NCI-H1694 (cell line): ENCODE measurements around the gene PCDHA5.
A peak's percentile ranks its signal among the peaks of the same experiment; 100 is the strongest.
"Not testable (repeated sequence)": the region's sequence is repeated elsewhere in the genome, so short reads cannot be mapped to it uniquely, and the experiment has no call there.

Experiments used
- DNase-seq: peaks from one replicate; lab custom pipeline; 2025; lab: John Stamatoyannopoulos, UW

Gene PCDHA5

DNA sequence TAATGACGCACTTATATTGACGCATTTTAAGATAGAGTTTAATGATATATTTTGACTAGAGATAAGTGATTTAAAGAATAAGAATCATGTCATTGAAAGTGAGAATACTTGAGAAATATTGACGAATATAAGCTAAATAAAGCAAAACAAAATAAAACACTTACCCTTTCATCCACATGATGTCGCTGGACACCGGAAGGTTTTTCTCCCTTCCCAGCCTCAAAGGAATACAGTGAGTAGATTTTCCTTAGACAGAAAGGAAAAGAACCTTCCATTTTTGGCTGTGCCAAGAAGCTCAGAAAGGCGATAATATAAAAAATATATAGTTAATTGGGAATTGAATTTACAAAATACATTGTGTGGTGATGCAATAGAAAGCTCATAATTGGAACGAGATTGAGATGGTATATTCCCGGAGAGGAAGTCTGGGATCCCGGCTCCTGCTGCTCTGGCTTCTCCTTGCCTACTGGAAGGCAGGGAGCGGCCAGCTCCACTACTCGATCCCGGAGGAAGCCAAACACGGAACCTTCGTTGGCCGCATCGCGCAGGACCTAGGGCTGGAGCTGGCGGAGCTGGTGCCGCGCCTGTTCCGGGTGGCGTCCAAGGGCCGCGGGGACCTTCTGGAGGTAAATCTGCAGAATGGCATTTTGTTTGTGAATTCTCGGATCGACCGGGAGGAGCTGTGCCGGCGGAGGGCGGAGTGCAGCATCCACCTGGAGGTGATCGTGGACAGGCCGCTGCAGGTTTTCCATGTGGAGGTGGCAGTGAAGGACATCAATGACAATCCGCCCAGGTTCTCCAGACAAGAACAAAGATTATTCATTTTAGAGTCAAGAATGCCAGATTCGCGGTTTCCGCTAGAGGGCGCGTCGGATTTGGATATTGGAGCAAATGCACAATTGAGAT, at the start of gene PCDHA5:
TSS of gene PCDHA5 (plus strand) at position 239 of the 906 bp plus-strand sequence.
- DNase-seq: no peak

DNA sequence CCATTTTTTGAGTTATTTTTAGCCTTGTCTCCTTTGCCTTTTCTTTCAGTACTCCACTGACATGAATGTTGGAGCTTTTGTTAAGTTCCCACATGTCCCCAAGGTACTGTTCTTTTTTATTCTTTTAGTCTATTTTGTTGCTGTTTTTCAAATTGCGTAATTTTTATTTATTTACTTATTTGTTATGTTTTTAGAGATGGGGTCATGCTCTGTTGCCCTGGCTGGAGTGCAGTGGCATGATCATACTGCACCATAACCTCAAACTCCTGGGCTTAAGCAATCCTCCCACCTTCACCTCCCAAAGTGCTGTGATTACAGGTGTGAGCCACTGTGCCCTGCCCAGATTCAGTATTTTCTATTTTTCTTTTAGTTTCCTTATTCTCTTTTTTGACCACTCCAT, 40.9 kb upstream of the PCDHA5 start:
- DNase-seq: no peak

DNA sequence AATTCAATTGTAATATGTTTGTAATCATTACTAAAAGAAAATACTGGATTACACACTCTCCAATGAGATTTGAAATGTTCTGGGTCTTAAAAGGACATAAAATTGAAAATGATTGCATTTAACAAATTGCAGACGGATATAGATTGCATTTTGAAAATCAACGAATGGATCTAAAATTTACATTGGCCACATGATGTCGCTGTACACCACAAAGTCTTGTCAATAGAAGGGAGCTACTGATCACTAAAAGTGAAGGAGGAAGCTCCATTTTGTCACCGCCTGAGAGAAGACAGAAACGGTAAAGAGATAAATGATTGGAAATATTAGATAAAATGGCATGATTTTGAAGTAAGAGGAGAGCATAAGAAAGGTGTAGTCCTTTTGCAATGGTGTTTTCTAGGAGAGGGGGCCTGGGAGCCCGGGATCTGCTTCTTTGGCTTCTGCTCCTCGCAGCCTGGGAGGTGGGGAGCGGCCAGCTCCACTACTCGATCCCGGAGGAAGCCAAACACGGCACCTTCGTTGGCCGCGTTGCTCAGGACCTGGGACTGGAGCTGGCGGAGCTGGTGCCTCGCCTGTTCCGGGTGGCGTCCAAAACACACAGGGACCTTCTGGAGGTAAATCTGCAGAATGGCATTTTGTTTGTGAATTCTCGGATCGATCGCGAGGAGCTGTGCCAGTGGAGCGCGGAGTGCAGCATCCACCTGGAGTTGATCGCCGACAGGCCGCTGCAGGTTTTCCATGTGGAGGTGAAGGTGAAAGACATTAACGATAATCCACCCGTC, 35.3 kb upstream of the PCDHA5 start, which contains the start of gene PCDHA1:
TSS of gene PCDHA1 (plus strand) at position 236 of the 782 bp plus-strand sequence.
- DNase-seq: peak; percentile 33

DNA sequence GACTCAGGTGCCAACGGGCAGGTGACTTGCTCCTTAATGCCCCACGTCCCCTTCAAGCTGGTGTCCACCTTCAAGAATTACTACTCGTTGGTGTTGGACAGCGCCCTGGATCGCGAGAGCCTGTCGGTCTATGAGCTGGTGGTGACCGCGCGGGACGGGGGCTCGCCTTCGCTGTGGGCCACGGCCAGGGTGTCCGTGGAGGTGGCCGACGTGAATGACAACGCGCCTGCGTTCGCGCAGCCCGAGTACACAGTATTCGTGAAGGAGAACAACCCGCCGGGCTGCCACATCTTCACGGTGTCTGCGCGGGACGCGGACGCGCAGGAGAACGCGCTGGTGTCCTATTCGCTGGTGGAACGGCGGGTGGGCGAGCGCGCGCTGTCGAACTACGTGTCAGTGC, 34.0 kb upstream of the PCDHA5 start:
- not testable (repeated sequence) for DNase-seq

DNA sequence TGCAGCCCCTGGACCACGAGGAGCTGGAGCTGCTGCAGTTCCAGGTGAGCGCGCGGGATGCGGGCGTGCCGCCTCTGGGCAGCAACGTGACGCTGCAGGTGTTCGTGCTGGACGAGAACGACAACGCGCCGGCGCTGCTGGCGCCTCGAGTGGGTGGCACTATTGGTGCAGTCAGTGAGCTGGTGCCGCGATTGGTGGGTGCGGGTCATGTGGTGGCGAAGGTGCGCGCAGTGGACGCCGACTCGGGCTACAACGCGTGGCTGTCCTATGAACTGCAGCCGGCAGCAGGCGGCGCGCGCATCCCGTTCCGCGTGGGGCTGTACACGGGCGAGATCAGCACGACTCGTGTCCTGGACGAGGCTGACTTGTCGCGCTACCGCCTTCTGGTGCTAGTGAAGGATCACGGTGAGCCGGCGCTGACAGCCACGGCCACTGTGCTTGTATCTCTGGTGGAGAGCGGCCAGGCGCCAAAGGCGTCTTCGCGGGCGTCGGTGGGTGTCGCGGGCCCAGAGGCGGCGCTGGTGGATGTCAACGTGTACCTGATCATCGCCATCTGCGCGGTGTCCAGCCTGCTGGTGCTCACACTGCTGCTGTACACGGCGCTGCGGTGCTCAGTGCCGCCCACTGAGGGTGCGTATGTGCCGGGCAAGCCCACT, 33.4 kb upstream of the PCDHA5 start:
- DNase-seq: not testable (repeated sequence)

DNA sequence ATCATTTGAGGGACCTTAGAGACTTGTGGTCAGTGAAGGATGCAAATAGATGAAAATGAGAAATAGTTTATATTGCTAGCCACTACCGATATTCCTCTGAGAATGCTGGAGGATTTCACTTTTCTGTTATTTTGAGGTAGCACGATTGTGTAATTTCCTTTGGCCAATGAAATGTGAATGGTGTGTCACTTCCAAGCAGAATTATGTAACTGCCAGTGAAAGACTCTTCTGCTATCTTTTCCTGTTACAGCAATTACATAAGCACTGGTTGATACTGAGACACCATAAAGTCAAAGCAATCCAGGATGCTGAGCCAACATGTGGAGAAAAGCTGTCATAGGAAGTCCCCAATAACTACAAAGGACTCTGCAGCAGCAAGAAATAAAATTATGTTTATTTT, 30.3 kb upstream of the PCDHA5 start:
- DNase-seq: no peak

DNA sequence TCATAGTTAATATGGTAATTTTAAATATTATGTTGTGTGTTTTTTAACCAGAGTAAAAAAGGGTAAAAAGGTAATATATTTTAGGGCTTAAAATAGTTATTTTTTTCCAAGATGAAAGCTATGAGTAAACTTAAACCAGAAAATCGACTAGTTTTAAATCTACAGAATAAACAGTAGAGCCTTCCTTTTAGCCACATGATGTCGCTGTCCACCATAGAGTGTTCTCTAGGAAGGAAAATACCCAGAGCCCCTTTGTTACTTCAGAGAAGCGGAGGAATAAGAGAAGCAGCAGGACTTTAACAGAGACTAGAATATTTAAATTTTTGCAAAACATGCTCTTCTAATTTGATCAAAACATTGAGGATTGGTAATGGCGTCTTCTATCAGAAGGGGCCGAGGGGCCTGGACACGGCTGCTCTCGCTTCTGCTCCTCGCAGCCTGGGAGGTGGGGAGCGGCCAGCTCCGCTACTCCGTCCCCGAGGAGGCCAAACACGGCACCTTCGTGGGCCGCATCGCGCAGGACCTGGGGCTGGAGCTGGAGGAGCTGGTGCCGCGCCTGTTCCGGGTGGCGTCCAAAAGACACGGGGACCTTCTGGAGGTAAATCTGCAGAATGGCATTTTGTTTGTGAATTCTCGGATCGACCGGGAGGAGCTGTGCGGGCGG, 26.7 kb upstream of the PCDHA5 start, which contains the start of gene PCDHA2:
TSS of gene PCDHA2 (plus strand) at position 258 of the 664 bp plus-strand sequence.
- no peak for DNase-seq

DNA sequence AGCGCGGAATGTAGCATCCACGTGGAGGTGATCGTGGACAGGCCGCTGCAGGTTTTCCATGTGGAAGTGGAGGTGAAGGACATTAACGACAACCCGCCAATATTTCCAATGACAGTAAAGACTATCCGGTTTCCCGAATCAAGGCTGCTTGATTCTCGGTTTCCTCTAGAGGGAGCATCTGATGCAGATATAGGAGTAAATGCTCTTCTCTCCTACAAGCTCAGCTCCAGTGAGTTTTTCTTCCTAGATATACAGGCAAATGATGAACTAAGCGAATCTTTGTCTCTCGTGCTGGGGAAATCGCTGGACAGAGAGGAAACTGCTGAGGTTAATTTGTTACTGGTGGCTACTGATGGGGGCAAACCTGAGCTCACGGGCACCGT, 26.2 kb upstream of the PCDHA5 start:
- no peak for DNase-seq

DNA sequence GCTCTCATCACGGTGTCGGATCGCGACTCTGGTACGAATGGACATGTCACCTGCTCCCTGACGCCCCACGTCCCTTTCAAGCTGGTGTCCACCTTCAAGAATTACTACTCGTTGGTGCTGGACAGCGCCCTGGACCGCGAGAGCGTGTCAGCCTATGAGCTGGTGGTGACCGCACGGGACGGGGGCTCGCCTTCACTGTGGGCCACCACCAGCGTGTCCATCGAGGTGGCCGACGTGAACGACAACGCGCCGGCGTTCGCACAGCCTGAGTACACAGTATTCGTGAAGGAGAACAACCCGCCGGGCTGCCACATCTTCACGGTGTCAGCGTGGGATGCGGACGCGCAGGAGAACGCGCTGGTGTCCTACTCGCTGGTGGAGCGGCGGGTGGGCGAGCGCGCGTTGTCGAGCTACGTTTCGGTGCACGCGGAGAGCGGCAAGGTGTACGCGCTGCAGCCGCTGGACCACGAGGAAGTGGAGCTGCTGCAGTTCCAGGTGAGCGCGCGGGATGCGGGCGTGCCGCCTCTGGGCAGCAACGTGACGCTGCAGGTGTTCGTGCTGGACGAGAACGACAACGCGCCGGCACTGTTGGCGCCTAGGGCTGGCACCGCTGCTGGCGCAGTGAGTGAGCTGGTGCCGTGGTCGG, 25.2 kb upstream of the PCDHA5 start:
- DNase-seq: not testable (repeated sequence)

DNA sequence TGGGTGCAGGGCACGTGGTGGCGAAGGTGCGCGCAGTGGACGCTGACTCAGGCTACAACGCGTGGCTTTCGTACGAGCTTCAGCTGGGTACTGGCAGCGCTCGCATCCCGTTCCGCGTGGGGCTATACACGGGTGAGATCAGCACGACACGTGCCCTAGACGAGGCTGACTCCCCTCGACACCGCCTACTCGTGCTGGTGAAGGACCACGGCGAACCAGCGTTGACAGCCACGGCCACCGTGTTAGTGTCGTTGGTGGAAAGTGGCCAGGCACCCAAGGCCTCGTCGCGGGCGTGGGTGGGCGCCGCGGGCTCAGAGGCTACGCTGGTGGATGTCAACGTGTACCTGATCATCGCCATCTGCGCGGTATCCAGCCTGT, 24.7 kb upstream of the PCDHA5 start:
- no peak for DNase-seq

DNA sequence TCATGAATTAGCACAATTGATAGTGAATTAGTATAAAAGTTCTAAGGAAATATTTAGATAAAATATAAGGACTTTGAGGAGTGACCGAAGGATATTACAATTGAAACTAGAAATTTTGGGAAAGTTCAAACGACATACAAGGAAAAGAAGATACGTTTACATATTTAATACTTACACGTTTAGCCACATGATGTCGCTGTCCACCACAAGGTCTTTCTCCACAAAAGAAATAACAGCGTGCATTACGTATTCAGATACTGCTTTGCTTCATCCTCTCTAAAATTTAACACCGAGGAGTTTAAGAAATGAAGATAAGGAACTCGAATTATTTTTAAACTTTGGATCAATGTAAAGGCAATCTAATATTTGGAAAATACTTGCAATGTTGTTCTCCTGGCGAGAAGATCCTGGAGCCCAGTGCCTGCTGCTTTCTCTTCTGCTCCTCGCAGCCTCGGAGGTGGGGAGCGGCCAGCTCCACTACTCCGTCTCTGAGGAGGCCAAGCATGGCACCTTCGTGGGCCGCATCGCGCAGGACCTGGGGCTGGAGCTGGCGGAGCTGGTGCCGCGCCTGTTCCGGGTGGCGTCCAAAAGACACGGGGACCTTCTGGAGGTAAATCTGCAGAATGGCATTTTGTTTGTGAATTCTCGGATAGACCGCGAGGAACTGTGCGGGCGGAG, 20.5 kb upstream of the PCDHA5 start, which contains the start of gene PCDHA3:
TSS of gene PCDHA3 (plus strand) at position 242 of the 678 bp plus-strand sequence.
- peak; percentile 12 for DNase-seq

DNA sequence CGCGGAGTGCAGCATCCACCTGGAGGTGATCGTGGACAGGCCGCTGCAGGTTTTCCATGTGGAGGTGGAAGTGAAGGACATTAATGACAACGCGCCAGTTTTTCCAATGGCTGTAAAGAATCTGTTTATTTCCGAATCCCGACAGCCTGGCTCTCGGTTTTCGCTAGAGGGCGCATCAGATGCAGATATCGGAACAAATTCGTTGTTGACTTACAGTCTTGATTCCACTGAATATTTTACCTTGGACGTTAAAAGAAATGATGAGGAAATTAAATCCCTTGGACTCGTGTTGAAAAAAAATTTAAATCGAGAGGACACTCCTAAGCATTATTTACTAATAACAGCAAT, 19.9 kb upstream of the PCDHA5 start:
- DNase-seq: no peak

DNA sequence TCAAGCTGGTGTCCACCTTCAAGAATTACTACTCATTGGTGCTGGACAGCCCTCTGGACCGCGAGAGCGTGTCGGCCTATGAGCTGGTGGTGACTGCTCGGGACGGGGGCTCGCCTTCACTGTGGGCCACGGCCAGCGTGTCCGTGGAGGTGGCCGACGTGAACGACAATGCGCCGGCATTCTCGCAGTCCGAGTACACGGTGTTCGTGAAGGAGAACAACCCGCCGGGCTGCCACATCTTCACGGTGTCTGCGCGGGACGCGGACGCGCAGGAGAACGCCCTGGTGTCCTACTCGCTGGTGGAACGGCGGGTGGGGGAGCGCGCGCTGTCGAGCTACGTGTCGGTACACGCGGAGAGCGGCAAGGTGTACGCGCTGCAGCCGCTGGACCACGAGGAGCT, 19.0 kb upstream of the PCDHA5 start:
- DNase-seq: not testable (repeated sequence)

DNA sequence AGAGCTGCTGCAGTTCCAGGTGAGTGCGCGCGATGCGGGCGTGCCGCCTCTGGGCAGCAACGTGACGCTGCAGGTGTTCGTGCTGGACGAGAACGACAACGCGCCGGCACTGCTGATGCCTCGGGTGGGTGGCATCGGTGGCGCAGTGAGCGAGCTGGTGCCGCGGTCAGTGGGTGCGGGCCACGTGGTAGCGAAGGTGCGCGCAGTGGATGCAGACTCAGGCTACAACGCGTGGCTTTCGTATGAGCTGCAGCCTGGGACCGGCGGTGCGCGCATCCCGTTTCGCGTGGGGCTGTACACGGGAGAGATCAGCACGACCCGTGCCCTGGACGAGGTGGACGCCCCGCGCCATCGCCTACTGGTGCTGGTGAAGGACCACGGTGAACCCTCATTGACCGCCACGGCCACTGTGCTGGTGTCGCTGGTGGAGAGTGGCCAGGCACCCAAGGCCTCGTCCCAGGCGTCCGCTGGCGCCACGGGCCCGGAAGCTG, 18.6 kb upstream of the PCDHA5 start:
- DNase-seq: no peak

DNA sequence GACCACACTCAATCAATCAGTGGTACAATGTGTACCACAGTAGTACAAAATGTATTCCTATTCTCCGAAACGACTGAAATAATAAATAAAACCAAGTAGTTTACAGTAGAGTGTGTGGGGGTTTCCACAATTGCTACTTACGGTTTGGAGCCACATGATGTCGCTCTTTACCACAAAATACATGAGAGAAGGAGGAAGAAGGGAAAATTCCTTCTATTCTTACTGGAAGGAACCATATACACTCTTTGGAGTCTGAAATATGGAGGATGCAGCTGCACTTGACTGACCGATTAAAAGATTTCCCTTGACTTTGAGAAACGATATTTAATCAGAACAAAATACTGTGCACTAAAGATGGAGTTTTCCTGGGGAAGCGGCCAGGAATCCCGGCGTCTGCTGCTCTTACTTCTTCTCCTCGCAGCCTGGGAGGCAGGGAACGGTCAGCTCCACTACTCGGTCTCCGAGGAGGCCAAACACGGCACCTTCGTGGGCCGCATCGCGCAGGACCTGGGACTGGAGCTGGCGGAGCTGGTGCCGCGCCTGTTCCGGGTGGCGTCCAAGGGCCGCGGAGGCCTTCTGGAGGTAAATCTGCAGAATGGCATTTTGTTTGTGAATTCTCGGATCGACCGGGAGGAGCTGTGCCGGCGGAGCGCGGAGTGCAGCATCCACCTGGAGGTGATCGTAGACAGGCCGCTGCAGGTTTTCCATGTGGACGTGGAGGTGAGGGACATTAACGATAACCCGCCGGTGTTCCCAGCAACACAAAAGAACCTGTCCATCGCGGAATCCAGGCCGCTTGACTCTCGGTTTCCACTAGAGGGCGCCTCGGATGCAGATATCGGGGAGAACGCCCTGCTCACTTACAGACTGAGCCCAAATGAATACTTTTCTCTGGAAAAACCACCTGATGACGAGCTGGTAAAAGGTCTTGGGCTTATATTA, 14.3 kb upstream of the PCDHA5 start, which contains the start of gene PCDHA4:
TSS of gene PCDHA4 (plus strand) at position 235 of the 942 bp plus-strand sequence.
- DNase-seq: no peak

DNA sequence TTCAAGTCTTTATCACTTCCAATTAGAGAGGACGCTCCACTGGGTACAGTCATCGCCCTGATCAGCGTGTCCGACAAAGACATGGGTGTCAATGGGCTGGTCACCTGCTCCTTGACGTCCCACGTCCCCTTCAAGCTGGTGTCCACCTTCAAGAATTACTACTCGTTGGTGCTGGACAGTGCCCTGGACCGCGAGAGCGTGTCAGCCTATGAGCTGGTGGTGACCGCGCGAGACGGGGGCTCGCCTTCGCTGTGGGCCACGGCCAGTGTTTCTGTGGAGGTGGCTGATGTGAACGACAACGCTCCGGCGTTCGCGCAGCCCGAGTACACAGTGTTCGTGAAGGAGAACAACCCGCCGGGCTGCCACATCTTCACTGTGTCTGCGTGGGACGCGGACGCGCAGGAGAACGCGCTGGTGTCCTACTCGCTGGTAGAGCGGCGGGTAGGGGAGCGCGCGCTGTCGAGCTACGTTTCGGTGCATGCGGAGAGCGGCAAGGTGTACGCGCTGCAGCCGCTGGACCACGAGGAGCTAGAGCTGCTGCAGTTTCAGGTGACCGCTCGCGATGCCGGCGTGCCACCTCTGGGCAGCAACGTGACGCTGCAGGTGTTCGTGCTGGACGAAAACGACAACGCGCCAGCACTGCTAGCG, 13.0 kb upstream of the PCDHA5 start:
- not testable (repeated sequence) for DNase-seq

DNA sequence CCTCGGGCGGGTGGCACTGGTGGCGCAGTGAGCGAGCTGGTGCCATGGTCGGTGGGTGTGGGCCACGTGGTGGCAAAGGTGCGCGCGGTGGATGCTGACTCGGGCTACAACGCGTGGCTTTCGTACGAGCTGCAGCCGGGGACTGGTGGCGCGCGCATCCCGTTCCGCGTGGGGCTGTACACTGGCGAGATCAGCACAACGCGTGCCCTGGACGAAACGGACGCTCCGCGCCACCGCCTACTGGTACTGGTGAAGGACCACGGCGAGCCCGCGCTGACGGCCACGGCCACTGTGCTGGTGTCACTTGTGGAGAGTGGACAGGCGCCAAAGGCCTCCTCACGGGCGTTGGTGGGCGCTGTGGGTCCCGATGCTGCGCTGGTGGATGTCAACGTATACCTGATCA, 12.5 kb upstream of the PCDHA5 start:
- DNase-seq: no peak

DNA sequence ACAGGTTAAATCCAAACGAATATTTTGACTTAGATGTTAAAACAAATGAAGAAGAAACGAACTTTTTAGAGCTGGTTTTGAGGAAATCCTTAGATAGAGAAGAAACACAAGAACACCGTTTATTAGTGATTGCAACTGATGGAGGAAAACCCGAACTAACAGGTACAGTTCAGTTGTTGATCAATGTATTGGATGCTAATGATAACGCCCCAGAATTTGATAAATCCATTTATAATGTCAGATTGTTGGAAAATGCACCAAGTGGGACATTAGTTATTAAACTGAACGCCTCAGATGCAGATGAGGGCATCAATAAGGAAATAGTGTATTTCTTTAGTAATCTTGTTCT, 842 bp downstream of the PCDHA5 start:
- DNase-seq: no peak

DNA sequence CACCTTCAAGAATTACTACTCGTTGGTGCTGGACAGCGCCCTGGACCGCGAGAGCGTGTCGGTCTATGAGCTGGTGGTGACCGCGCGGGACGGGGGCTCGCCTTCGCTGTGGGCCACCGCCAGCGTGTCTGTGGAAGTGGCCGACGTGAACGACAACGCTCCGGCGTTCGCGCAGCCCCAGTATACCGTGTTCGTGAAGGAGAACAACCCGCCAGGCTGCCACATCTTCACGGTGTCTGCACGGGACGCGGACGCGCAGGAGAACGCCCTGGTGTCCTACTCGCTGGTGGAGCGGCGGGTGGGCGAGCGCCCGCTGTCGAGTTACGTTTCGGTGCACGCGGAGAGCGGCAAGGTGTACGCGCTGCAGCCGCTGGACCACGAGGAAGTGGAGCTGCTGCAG, 1.6 kb downstream of the PCDHA5 start:
- DNase-seq: not testable (repeated sequence)
